ENCODE measurements around the gene FBRS.

The FBRS gene

DNA sequence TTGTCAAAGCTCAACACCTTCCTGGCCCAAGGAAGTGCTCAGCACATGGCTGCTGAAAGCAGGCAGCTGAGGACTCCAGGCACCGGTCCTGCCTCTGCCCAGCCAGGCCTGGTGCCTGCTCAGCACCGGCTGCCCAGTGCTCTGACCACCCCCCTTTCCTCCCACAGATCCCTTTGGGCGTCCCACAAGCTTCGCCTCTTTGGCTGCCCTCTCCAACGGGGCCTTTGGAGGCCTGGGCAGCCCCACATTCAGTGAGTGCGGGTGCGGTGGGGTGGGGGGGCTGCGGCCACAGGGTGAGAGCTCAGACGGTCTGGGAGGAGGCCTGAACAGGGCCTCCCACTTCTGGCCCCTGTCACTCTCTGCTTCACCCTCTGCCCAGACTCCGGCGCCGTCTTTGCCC, 10.2 kb downstream of the FBRS start:
- Histone ChIP-seq H3K27me3 (ENCODE audit: low read length) (no peaks in the 10 kb centered on the region), H3K36me3 (ENCODE audit: low read length) (no peaks in the 10 kb centered on the region), H3K79me2 (ENCODE audit: insufficient read depth, low read length) (peaks cover 4% of the 10 kb centered on the region; the same call in 1 of the 2 replicates)

GRCh38 chr16:30669026-30669902, 11.0 kb downstream of the FBRS start:
- Histone ChIP-seq H2AFZ (ENCODE audit: low read depth, low read length, severe bottlenecking) (no peak overlapping the region), H3K4me2 (ENCODE audit: low read depth, low read length, poor library complexity, severe bottlenecking) (no peak overlapping the region), H3F3A (ENCODE audit: insufficient read depth) (no peaks in the 10 kb centered on the region), H3K9me2 (replicated peaks; ENCODE audit: insufficient read depth, low read length) (no peaks in the 10 kb centered on the region), H3K27me3 (ENCODE audit: low read length) (no peaks in the 10 kb centered on the region), H3K27ac (ENCODE audit: low read depth, low read length) (no peak overlapping the region), H3K9ac (ENCODE audit: low read length) (no peak overlapping the region), H3K9me3 (ENCODE audit: insufficient read depth, low read length) (no peaks in the 10 kb centered on the region), H3K4me3 (ENCODE audit: insufficient read depth, low read length, poor library complexity, severe bottlenecking) (no peak overlapping the region), H3K36me3 (ENCODE audit: low read length) (no peaks in the 10 kb centered on the region), H4K20me1 (ENCODE audit: low read depth, low read length) (no peaks in the 10 kb centered on the region), H3K79me2 (ENCODE audit: insufficient read depth, low read length) (no peaks in the 10 kb centered on the region)
- no peak for TF ChIP-seq EZH2phosphoT487 (conservative IDR thresholded peaks at IDR 0.05; ENCODE audit: low read length)
- TF ChIP-seq, protein P1, sequence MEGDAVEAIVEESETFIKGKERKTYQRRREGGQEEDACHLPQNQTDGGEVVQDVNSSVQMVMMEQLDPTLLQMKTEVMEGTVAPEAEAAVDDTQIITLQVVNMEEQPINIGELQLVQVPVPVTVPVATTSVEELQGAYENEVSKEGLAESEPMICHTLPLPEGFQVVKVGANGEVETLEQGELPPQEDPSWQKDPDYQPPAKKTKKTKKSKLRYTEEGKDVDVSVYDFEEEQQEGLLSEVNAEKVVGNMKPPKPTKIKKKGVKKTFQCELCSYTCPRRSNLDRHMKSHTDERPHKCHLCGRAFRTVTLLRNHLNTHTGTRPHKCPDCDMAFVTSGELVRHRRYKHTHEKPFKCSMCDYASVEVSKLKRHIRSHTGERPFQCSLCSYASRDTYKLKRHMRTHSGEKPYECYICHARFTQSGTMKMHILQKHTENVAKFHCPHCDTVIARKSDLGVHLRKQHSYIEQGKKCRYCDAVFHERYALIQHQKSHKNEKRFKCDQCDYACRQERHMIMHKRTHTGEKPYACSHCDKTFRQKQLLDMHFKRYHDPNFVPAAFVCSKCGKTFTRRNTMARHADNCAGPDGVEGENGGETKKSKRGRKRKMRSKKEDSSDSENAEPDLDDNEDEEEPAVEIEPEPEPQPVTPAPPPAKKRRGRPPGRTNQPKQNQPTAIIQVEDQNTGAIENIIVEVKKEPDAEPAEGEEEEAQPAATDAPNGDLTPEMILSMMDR (IDR thresholded peaks at IDR 0.05; ENCODE audit: insufficient read depth, low read length, poor library complexity, severe bottlenecking) = no peak

More for the DNA sequence above, 10.2 kb downstream of the FBRS start:
- TF ChIP-seq EZH2phosphoT487 (conservative IDR thresholded peaks at IDR 0.05; ENCODE audit: low read length) = no peak
- TF ChIP-seq, protein P1 (IDR thresholded peaks at IDR 0.05; ENCODE audit: insufficient read depth, low read length, poor library complexity, severe bottlenecking) = no peak
- Histone ChIP-seq H3K4me3 (ENCODE audit: insufficient read depth, low read length, poor library complexity, severe bottlenecking) (no peak overlapping the region), H3K9ac (ENCODE audit: low read length) (no peak overlapping the region), H3F3A (ENCODE audit: insufficient read depth) (no peaks in the 10 kb centered on the region), H3K9me3 (ENCODE audit: insufficient read depth, low read length) (no peaks in the 10 kb centered on the region), H4K20me1 (ENCODE audit: low read depth, low read length) (no peaks in the 10 kb centered on the region), H3K9me2 (replicated peaks; ENCODE audit: insufficient read depth, low read length) (no peaks in the 10 kb centered on the region), H3K27ac (ENCODE audit: low read depth, low read length) (no peak overlapping the region), H3K4me2 (ENCODE audit: low read depth, low read length, poor library complexity, severe bottlenecking) (no peak overlapping the region), H2AFZ (ENCODE audit: low read depth, low read length, severe bottlenecking) (no peak overlapping the region)

DNA sequence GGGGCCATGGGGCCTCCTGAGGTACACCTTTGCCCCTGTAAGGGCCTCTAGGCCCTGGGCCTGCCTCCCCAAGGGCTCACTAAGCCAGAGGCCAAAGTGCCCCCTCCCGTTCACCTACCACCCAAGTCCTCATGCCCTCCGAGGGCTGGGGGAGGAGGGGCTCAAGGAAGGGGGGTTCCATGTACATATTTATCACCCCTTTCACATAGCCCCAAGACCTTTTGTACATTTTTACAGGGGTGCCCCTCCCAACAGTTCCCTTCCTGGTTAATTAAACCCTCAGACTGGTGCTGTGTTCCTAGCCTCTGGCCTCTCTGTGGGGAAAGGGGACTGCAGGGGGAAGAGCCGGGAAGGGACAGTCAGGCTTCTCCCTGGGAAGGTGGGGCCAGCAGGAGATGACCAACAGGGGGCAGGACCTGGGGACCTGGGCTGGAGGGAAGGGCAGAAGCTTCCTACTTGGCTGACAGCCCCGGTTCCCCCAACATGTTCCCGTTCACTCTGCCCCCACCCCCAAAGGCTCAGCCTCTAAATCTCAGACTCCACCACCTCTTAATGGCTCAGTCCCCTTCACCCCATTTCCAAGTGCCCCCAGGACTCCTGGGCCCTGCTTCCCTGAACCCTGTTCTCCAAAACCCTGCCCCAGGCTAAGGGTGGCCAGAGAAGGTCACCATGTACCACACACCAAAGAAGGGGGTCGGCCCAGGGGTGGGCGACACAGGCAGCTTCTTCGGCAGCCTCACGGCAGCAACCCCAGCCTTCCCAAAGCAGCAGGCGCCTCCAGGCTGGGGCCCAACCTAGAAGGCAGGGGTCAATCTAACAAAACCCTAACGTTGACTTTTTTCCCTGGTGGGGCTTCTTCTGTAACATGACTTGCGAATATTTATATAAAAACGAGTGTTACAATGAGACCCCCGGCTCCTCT, 11.9 kb downstream of the FBRS start:
- Histone ChIP-seq H3K27me3 (ENCODE audit: low read length) (no peaks in the 10 kb centered on the region), H2AFZ (ENCODE audit: low read depth, low read length, severe bottlenecking) (no peak overlapping the region), H4K20me1 (ENCODE audit: low read depth, low read length) (no peaks in the 10 kb centered on the region), H3K4me2 (ENCODE audit: low read depth, low read length, poor library complexity, severe bottlenecking) (no peak overlapping the region), H3K79me2 (ENCODE audit: insufficient read depth, low read length) (no peaks in the 10 kb centered on the region), H3K4me3 (ENCODE audit: insufficient read depth, low read length, poor library complexity, severe bottlenecking) (no peak overlapping the region), H3K36me3 (ENCODE audit: low read length) (no peaks in the 10 kb centered on the region), H3F3A (ENCODE audit: insufficient read depth) (no peaks in the 10 kb centered on the region), H3K9me3 (ENCODE audit: insufficient read depth, low read length) (no peaks in the 10 kb centered on the region), H3K27ac (ENCODE audit: low read depth, low read length) (no peak overlapping the region), H3K9ac (ENCODE audit: low read length) (no peak overlapping the region), H3K9me2 (replicated peaks; ENCODE audit: insufficient read depth, low read length) (no peaks in the 10 kb centered on the region)
- TF ChIP-seq, protein P1 (IDR thresholded peaks at IDR 0.05; ENCODE audit: insufficient read depth, low read length, poor library complexity, severe bottlenecking) = no peak
- no peak for TF ChIP-seq EZH2phosphoT487 (conservative IDR thresholded peaks at IDR 0.05; ENCODE audit: low read length)
